ENCODE data around the gene ZBTB46. TPM values are rescaled to one million over a fixed set of nuclear protein-coding genes. Genes with fewer than 3 reads are reported as not detected.
"Not testable (repeated sequence)": the region's sequence is repeated elsewhere in the genome, so short reads cannot be mapped to it uniquely, and the experiment has no call there.

ZBTB46 gene
- total RNA-seq, 2 experiments from 2014 or later, result 0.67 to 1.3 TPM

DNA sequence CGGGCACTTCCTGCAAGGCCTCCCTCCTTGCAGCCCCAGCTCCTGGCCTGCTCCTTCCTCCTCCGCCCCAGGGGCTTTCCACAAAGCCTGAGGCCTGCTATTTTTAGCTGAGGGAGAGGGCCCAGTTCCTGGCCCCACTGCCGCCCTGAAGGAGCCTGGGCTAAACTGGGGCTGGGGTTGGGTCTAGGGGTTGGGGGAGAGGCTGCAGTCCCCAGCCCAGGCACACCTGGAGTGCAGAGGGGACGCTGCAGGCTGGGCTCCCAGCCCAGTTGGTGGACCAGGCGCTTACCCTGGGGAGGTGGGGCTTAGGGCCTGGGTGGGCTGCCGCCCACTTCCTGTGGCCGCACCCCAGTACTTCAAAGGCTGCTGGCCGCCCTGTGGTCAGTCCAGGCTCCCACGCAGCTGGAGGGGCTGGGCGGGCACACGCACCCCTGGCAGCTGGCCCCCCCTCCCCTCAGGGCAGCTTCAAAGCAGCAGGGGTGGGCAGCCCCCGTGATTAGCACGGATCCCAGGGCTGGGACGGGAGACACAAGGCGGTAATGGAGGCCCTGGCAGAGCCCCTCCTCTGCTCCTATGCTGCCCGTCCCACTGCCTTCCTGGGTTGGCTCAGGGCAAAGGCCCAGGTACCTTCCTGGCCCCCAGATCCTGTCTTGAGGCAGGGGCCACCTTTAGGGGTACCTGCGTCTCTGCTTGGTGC lies 23.2 kb upstream of the ZBTB46 start:
- no peaks in the 10 kb centered on the region for H3K9me2 ChIP-seq (ENCODE audit: insufficient read depth, low read length)
- ChIA-PET POLR2A (no interaction called here), CTCF (ENCODE audit: unreplicated experiment) (no interaction called here)
- intact Hi-C loops (cut with micrococcal nuclease; ENCODE audit: unreplicated experiment), result no loop called here
- TF ChIP-seq EZH2phosphoT487 (IDR thresholded peaks at IDR 0.05; ENCODE audit: borderline replicate concordance, low read depth, low read length), result no peak
- TF ChIP-seq, protein P1, sequence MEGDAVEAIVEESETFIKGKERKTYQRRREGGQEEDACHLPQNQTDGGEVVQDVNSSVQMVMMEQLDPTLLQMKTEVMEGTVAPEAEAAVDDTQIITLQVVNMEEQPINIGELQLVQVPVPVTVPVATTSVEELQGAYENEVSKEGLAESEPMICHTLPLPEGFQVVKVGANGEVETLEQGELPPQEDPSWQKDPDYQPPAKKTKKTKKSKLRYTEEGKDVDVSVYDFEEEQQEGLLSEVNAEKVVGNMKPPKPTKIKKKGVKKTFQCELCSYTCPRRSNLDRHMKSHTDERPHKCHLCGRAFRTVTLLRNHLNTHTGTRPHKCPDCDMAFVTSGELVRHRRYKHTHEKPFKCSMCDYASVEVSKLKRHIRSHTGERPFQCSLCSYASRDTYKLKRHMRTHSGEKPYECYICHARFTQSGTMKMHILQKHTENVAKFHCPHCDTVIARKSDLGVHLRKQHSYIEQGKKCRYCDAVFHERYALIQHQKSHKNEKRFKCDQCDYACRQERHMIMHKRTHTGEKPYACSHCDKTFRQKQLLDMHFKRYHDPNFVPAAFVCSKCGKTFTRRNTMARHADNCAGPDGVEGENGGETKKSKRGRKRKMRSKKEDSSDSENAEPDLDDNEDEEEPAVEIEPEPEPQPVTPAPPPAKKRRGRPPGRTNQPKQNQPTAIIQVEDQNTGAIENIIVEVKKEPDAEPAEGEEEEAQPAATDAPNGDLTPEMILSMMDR (conservative IDR thresholded peaks at IDR 0.05; ENCODE audit: low read length), result no peak
- no peaks in the 10 kb centered on the region for H3K9me3 ChIP-seq (ENCODE audit: low read length)
- H4K20me1 ChIP-seq (ENCODE audit: insufficient read depth, low read length), result no peaks in the 10 kb centered on the region
- no peak overlapping the region for H3K27ac ChIP-seq (ENCODE audit: low read depth, low read length, poor library complexity, severe bottlenecking)
- H3K36me3 ChIP-seq (ENCODE audit: insufficient read depth, low read length), result no peaks in the 10 kb centered on the region
- no peaks in the 10 kb centered on the region for H3K79me2 ChIP-seq (ENCODE audit: insufficient read depth, low read depth, low read length)
- no peak overlapping the region for H2AFZ ChIP-seq (ENCODE audit: low read length)
- DNase-seq (ENCODE audit: low spot score), result no peak
- H3K4me2 ChIP-seq (ENCODE audit: low read length), result no peak overlapping the region
- H3K4me3 ChIP-seq (ENCODE audit: low read depth, low read length, poor library complexity, severe bottlenecking), result no peak overlapping the region
- H3K4me1 ChIP-seq (ENCODE audit: insufficient read depth, low read length, poor library complexity, severe bottlenecking), result peaks cover 13% of the 10 kb centered on the region
- no TSS peak for BruUV-seq (replicated peaks)

DNA sequence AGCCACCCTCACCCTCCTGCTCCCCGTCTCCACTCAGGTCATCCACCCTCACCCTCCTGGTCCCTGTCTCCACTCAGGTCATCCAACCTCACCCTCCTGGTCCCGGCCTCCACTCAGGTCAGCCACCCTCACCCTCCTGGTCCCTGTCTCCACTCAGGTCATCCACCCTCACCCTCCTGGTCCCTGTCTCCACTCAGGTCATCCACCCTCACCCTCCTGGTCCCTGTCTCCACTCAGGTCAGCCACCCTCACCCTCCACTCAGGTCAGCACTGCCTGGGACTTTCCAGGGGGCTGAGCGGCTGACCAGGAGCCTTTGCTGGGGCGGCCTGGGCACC lies 22.6 kb upstream of the ZBTB46 start:
- DNase-seq (ENCODE audit: low spot score); H4K20me1 ChIP-seq (ENCODE audit: insufficient read depth, low read length); POLR2A ChIA-PET; H3K79me2 ChIP-seq (ENCODE audit: insufficient read depth, low read depth, low read length); H2AFZ ChIP-seq (ENCODE audit: low read length); CTCF ChIA-PET (ENCODE audit: unreplicated experiment); H3K27ac ChIP-seq (ENCODE audit: low read depth, low read length, poor library complexity, severe bottlenecking); intact Hi-C loops (cut with micrococcal nuclease; ENCODE audit: unreplicated experiment); H3K9me3 ChIP-seq (ENCODE audit: low read length); H3K4me1 ChIP-seq (ENCODE audit: insufficient read depth, low read length, poor library complexity, severe bottlenecking); H3K36me3 ChIP-seq (ENCODE audit: insufficient read depth, low read length); H3K9me2 ChIP-seq (ENCODE audit: insufficient read depth, low read length); H3K4me3 ChIP-seq (ENCODE audit: low read depth, low read length, poor library complexity, severe bottlenecking); H3K4me2 ChIP-seq (ENCODE audit: low read length); BruUV-seq (replicated peaks): not testable (repeated sequence)

DNA sequence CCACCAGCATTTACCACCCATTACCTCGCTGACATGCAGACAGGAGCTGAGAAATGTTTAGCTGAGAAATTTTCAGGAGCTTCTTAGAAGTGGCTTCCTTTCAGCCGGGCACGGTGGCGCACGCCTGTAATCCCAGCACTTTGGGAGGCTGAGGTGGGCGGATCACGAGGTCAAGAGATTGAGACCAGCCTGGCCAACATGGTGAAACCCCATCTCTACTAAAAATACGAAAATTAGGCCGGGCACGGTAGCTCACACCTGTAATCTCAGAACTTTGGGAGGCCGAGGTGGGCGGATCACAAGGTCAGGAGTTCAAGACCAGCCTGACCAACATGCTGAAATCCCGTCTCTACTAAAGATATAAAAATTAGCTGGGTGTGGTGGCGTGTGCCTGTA lies 20.5 kb upstream of the ZBTB46 start:
- H3K27ac ChIP-seq (ENCODE audit: low read depth, low read length, poor library complexity, severe bottlenecking); BruUV-seq (replicated peaks); H2AFZ ChIP-seq (ENCODE audit: low read length); H3K4me2 ChIP-seq (ENCODE audit: low read length); intact Hi-C loops (cut with micrococcal nuclease; ENCODE audit: unreplicated experiment); H3K36me3 ChIP-seq (ENCODE audit: insufficient read depth, low read length); CTCF ChIA-PET (ENCODE audit: unreplicated experiment); DNase-seq (ENCODE audit: low spot score); H3K9me2 ChIP-seq (ENCODE audit: insufficient read depth, low read length); H3K9me3 ChIP-seq (ENCODE audit: low read length); H3K79me2 ChIP-seq (ENCODE audit: insufficient read depth, low read depth, low read length); H4K20me1 ChIP-seq (ENCODE audit: insufficient read depth, low read length); H3K4me3 ChIP-seq (ENCODE audit: low read depth, low read length, poor library complexity, severe bottlenecking); H3K4me1 ChIP-seq (ENCODE audit: insufficient read depth, low read length, poor library complexity, severe bottlenecking): not testable (repeated sequence)
- POLR2A ChIA-PET, result interaction anchor here (0.6 kb wide), 1 partner anchor 60 kb away, joined by 3 read pairs; no protein-coding TSS in a partner anchor

Measured in OCI-LY7 (cell line).